ENCODE measurements around the gene STARD3NL.
"Not testable (repeated sequence)": the region's sequence is repeated elsewhere in the genome, so short reads cannot be mapped to it uniquely, and the experiment has no call there.

The STARD3NL gene

DNA sequence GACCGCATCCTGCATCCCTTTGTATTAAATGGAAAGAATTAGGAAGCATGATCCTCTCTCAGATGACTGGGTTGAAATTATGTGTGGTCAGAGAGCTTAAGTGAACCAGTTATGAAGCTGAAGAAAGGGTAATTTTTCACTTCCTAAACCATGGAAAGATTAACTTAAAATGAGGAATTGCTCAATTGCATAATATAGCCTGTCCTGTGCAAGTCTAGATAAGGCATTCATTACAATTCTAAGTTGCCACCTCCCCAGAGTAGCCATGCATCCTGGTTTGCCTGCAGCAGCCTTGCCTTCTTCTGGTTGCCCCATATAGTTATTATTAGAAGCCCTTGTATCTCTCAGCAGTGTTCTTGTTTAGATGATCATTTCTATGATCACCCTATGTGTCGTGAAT is 45.3 kb downstream of the STARD3NL start:
- no peak for FAIRE-seq

DNA sequence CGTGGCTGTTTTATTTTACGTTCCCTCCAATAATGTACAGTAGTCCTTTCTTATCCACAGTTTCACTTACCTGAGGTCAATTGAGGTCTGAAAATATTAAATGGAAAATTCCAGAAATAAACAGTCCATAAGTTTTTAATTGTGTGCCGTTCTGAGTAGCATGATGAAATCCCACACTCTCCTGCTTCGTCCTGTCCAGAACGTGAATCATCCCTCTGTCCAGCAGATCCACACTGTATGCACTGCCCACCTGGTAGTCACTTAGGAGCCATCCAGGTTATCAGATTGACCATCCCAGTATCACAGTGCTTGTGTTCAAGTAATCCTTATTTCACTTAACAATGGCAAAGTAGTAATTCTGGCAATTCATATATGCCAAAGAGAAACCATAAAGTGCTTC is 46.3 kb downstream of the STARD3NL start:
- no peak for FAIRE-seq

DNA sequence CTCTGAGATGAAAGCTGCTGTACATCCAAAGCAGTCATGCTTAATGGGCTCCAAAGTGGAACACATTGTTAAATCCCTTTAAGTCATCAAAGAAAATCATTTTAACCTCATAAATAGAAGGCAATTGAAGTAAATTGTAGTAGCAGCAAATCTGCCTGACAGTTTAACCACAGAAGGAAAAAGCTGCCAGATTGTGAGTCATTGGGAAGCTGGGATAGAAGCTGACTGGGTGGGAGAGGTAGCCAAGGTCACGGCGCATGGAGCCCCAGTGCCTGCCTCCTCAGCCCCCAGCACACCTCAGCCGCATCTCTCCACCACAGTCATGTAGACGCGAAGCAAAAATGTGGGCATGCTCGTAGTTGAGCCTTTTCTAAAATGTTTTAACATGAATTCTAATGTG is 51.3 kb downstream of the STARD3NL start:
- FAIRE-seq: no peak

DNA sequence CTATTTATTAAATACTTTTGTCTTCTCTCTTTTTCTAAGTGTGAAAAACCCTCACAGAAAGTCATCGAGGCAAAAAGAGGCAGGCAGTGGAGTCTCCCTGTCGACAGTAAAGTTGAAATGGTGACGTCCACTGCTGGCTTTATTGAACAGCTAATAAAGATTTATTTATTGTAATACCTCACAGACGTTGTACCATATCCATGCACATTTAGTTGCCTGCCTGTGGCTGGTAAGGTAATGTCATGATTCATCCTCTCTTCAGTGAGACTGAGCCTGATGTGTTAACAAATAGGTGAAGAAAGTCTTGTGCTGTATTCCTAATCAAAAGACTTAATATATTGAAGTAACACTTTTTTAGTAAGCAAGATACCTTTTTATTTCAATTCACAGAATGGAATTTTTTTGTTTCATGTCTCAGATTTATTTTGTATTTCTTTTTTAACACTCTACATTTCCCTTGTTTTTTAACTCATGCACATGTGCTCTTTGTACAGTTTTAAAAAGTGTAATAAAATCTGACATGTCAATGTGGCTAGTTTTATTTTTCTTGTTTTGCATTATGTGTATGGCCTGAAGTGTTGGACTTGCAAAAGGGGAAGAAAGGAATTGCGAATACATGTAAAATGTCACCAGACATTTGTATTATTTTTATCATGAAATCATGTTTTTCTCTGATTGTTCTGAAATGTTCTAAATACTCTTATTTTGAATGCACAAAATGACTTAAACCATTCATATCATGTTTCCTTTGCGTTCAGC is 52.0 kb downstream of the STARD3NL start:
- FAIRE-seq: no peak

DNA sequence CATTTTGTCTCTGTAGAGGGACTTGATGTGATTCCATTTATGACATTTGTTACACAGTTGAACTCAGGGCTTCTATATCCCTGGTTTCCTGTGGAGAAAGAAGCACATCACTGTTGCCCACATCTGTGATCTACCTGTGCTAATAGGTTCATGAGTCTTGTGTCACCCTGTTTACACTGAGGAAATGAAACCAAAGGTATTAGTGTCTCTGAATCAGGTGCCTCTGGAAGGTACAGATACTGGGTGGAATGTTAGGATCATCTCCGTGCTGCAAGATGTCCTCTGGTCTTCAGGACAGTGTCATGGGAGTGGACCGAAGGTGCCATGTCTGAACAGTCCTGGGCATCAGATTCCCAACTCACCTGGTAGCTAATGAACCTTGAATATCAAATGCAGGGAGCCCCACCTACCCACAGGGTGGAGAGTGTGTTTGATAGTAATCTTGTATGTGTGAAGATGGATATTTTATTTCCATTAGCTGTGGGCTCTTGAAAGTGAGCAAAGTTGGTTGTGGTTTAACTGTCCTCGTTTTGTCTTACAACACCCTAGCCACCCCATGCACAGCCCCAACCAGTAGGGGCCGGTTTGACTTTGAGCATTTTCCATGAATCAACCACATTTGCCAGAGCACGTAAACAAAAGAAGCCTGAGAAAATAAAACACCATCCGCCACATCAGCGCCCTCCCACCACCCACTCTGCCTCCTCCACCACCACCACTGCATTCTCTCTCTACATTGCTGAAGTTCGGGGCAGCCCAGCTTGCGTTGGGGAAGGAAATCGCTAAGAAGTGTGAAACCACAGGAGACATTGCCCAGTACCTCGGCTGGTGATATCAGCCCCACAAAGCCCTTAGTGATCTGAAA is 54.7 kb downstream of the STARD3NL start:
- FAIRE-seq: no peak

DNA sequence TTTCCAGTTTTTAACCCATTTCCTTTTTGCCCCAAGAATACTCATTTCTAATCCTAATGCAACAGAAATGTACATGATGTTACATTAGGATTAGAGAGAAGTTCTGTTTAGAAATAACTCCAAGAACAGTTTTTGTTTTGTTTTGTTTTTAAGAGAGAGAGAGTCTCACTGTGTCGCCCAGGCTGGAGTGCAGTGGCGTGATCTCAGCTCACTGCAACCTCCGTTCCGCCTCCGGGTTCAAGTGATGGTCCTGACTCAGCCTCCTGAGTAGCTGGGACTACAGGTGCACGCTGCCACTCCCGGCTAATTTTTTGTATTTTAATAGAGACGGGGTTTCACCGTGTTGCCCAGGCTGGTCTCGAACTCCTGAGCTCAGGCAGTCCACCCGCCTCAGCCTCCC is 56.7 kb downstream of the STARD3NL start:
- FAIRE-seq: not testable (repeated sequence)

DNA sequence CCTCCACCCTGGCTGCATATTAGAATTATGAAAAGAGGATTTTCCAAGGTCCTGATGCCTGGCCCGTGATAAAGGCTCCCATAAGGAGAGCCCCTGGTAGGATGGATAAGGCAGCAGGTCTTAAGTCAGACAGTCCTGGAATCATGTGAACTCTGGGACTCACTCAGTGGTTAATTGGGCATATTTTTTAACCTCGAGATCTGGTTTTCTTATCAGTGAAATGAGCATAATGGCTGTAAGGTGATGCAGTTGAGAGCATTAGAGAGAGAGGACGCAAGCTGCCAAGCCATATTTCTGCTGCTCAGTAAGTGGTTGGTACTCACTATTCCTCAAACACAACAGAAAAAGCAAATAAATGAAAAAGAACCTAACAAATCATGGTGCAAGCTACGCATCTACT is 57.6 kb downstream of the STARD3NL start:
- no peak for FAIRE-seq

DNA sequence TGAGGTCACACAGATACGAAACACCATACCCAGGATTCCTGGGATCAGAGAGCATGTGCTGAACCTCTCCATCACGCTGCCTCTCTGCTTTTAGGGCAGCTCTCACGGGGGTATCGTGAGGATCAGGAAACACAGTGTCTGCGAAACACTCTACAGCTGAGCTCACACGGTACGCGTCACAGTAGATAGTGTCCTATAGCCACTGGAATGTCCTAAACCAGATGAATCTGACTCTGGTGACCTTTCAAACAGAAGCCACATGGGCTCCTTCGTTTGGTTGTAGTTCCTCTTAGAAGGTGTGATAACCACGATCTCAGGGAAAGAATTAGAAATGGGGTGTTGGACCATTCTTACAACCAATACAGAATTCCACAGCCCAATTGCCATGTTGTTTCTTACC is 61.1 kb downstream of the STARD3NL start:
- FAIRE-seq: not testable (repeated sequence)

DNA sequence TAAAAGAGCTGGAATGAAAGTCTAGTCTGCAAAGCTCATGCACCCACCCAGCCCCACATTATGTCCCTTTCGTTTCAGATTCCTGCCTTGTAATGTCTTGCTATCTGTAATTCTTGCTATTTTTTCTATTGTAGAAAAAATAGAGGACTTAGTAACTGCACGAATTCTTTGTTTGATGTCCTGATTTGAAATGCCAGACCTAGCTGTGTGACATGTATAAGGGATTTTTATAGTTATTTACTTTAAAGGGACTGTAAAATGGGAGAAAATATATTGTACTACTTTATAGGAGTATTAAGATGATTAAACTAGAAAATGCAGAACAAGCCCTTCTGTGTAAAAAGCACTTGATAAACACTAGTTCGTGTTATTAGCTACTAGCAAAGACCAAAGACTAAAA is 63.0 kb downstream of the STARD3NL start:
- no peak for FAIRE-seq

DNA sequence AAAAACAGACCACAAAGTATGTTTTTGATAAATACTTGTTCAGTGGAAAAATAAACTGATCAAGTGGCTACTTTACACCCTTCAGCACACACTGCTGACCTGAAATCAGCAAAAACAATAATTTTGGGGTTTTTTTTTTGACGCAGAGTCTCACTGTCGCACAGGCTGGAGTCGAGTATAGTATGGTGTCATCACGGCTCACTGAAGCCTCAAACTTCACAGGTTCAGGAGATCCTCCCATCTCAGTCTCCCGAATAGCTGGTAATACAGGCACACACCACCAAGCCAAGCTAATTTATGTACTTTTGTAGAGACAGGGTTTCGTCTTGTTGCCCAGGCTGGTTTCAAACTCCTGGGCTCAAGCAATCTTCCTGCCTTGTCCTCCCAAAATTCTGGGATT is 64.8 kb downstream of the STARD3NL start:
- no peak for FAIRE-seq

DNA sequence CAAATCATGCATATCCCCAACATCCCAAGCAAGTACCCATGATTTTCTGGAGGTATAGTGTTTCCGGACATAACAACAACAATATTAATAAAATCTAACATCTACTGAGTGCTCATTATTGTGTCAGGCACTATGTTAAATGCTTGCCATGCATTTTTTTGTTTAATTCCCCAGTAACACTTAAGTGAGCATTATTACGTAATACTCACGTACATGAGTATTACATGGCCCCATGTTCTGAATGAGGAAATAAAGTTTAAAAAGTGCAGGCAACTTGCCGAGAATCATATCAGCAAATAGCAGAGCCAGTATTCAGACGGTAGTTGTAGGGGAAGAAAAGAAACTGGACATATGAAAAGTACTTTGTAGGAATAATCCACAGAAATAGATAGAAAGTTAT is 65.3 kb downstream of the STARD3NL start:
- not testable (repeated sequence) for FAIRE-seq

DNA sequence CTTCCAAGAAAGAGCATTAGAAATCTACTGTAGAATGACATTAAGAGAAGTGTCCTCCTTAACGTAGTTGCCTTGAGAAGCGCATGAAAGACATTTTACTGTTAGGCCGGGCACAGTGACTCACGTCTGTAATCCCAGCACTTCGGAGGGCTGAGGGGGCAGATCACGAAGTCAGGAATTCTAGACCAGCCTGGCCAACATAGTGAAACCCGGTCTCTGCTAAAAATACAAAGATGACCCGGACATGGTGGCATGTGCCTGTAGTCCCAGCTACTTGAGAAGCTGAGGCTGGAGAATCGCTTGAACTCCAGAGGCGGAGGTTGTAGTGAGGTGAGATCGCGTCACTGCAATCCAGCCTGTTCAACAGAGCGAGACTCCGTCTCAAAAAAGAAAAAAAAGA is 66.5 kb downstream of the STARD3NL start:
- no peak for FAIRE-seq

DNA sequence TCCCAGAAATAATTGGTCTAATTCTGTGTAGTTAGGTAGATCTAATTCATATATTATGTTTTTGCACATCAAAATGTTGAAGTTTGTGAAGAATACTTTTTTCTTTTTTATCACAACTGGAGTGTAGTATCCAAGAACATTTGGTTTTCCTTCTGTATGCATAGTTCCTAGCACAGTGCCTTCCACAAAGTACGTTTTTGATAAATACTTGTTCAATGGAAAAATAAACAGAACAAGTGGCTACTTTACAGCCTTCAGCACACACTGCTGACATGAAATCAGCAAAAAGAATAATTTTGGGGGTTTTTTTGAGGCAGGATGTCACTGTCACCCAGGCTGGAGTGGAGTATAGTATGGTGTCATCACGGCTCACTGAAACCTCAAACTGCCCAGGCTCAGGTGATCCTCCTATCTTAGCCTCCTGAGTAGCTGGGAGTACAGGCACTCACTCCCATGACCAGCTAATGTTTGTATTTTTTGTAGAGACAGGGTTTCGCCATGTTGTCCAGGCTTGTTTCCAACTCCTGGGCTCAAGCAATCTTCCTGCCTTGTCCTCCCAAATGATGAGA is 67.4 kb downstream of the STARD3NL start:
- FAIRE-seq: no peak

DNA sequence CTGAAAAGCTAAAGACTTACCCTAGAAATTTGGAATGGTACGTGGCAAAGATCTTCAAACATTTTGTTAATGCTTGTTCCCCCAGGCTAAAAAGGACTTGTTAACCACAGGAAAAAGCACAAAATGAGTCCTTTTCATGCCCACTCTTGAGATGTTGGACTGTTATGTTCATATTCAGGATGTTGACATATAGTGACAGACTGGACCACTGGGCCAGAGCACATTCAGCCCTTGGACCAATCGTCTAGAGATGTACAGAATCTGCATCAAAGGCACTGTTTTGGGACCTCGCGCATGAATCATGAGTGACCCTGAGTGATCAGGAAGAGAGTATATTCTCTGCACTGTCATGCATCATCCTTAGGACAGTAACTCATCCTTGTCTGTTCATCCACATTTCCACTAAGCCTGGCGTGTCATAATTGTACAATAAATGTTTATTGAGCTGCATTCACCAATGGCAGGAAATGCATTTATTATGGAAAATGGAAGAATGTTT is 70.1 kb downstream of the STARD3NL start:
- FAIRE-seq: no peak

DNA sequence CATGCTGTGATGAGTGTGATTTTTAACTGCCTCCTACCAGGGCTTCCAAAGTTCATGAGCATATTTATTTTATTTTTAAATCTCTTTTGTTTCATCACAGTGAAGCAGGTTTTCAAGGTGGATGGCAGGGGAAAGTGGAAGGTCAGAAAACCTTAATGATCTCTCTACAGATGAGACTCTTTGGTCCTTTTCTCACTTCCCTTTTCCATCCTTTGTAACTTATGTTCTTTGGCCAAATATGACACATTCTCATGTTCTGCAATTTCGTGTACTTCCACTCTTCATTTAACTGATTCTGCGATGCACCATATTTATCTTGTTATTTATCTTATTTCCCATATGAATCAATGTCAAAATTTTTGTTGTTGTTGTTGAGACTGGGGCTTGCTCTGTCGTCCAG is 71.8 kb downstream of the STARD3NL start:
- not testable (repeated sequence) for FAIRE-seq

DNA sequence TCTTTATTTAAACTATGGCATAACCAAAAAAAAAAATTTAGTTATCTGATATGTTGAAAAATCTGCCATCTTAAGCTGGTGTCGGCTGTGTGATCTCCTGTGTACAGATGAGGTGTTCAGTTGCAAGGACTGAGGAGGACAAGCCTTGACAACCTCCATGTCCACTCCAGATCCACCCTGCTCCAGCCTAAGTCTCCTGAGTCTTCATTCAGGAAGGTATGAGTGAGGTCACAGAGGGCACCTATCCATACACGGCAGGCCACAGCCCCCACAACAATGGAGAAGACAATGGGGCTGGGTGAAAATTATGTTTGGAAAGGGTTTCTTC is 79.3 kb downstream of the STARD3NL start:
- FAIRE-seq: no peak

DNA sequence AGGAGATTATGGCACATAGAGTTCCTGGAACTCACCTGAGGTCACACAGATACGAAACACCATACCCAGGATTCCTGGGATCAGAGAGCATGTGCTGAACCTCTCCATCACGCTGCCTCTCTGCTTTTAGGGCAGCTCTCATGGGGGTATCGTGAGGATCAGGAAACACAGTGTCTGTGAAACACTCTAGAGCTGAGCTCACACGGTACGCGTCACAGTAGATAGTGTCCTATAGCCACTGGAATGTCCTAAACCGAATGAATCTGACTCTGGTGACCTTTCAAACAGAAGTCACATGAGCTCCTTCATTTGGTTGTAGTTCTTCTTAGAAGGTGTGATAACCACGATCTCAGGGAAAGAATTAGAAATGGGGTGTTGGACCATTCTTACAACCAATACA is 81.1 kb downstream of the STARD3NL start:
- FAIRE-seq: not testable (repeated sequence)

DNA sequence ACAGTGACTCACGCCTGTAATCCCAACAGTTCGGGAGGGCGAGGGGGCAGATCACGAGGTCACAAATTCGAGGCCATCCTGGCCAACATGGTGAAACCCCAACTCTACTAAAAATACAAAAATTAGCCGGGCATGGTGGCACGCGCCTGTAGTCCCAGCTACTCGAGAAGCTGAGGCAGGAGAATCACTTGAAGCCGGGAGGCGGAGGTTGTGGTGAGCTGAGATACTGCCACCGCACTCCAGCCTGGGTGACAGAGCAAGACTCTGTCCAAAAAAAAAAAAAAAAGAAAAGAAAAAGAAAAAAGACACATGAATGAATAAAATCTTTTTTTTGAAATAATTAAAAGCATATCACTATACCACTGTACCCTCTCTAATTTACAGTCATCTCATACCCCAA is 83.6 kb downstream of the STARD3NL start:
- not testable (repeated sequence) for FAIRE-seq

DNA sequence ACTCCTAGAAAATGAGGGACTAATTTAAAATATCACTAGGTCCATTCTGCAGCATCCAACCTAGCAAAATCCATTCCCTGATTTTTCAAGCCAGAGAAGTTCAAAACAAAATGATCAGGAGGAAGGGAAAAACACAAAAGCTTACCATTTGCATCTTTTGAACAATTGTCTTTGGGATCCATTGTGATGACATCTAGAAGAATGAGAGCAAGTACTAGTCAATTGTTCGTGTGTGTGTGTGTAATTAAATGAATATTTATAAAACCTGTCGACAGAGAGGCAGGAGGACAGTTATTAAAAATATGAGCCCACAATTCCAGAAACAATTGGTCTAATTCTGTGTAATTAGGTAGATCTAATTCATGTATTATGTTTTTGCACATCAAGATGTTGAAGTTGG is 84.0 kb downstream of the STARD3NL start:
- FAIRE-seq: not testable (repeated sequence)

DNA sequence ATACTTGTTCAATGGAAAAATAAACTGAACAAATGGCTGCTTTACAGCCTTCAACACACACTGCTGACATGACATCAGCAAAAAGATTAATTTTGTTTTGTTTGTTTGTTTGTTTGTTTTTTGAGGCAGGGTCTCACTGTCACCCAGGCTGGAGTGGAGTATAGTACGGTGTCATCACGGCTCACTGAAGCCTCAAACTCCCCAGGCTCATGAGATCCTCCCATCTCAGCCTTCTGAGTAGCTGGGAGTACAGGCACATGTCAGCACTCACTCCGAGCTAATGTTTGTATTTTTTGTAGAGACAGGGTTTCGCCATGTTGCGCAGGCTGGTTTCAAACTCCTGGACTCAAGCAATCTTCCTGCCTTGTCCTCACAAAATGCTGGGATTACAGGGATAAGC is 84.5 kb downstream of the STARD3NL start:
- no peak for FAIRE-seq

DNA sequence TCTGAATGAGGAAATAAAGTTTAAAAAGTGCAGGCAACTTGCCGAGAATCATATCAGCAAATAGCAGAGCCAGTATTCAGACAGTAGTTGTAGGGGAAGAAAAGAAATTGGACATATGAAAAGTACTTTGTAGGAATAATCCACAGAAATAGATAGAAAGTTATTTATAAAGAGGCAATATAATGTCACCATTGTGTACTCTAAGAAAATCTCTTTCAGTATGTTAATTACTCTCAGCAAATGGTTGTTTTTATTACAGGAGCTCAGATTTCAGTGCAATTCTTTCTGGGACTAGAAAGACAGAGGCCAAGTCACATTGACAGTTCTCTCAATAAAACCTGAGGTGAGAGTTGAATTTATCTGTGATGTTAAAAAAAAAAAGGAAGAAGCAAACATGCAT is 85.2 kb downstream of the STARD3NL start:
- not testable (repeated sequence) for FAIRE-seq

DNA sequence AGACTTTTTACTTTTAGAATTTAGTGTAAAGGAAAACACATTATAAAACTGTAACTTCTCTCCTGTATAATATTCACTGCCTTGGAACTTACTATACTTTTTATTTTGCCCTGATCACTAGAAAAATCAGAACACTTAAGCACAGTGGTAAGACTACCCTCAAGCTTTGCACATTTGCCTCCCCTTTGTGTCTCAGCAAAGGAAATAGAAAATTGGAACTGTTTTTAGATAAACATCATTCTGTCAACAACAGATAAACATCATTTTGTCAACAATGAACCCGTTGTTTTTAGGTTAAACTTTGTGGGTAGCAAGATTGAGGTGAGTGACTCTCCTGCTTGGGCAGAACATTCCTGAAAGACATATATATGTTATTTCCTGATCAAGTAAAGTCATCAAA is 86.6 kb downstream of the STARD3NL start:
- not testable (repeated sequence) for FAIRE-seq

DNA sequence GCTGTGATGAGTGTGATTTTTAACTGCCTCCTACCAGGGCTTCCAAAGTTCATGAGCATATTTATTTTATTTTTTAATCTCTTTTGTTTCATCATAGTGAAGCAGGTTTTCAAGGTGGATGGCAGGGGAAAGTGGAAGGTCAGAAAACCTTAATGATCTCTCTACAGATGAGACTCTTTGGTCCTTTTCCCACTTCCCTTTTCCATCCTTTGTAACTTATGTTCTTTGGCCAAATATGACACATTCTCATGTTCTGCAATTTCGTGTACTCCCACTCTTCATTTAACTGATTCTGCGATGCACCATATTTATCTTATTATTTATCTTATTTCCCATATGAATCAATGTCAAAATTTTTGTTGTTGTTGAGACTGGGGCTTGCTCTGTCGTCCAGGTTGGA is 87.9 kb downstream of the STARD3NL start:
- FAIRE-seq: not testable (repeated sequence)
